ENCODE results near the gene AMOT.

GRCh38 chrX:112760697-112761096 is 79.9 kb downstream of the AMOT start:
- TF ChIP-seq CTCF (IDR thresholded peaks at IDR 0.05), result no peak
- no peak for TF ChIP-seq POLR2A (IDR thresholded peaks at IDR 0.05)
- TF ChIP-seq POLR2AphosphoS5 (IDR thresholded peaks at IDR 0.05), result no peak
